GM12878 (cell line): ENCODE results near the gene ANP32D. TPM values are rescaled to one million over a fixed set of nuclear protein-coding genes. Genes with fewer than 3 reads are reported as not detected.

ENCODE experiments used
- ATAC-seq: fragments of 200-7000 bp; cut with Tn5 transposase; 3 replicates; pipeline ENCODE4 v1.9.1; 2020; ENCODE audit warnings: mild to moderate bottlenecking, moderate library complexity
- BruUV-seq: library from RNA; stranded (reverse); fragments of 400-500 nt; replicated peaks from 2 replicates; lab custom pipeline; 2021; lab: Mats Ljungman, UMichigan
- CTCF ChIA-PET: fragments of 300-600 bp; sonication (Branson Sonifier 250); formaldehyde crosslinking; extraction: SDS; loops from one replicate; lab custom pipeline; 2021; ENCODE audit warnings: inconsistent platforms; lab: Yijun Ruan, JAX
- POLR2A ChIA-PET: fragments of 350-600 bp; formaldehyde crosslinking; extraction: SDS; loops from one replicate; lab custom pipeline; 2021; ENCODE audit warnings: inconsistent platforms; lab: Charles Lee
- RAD21 ChIA-PET: fragments of 300-600 bp; sonication (Branson Sonifier 250); formaldehyde crosslinking; loops from one replicate; lab custom pipeline; 2023; ENCODE audit warnings: antibody characterized with exemption; ENCODE audit not compliant: unreplicated experiment; lab: Charles Lee
- SMC1A ChIA-PET: fragments of 300-600 bp; sonication (Branson Sonifier 250); formaldehyde crosslinking; loops from one replicate; lab custom pipeline; 2023; ENCODE audit not compliant: unreplicated experiment, uncharacterized antibody; lab: Charles Lee
- DNase-seq: peaks from one replicate; pipeline ENCODE4 v3.0.0-alpha.2; 2011; ENCODE audit warnings: low read depth, low spot score
- FAIRE-seq: peaks from 3 replicates; lab custom pipeline; 2011; peaks lifted over from hg19 to GRCh38; lab: Jason Lieb, UNC
- H2AFZ ChIP-seq: 2 replicates; pipeline ENCODE4 v1.6.0; 2011; ENCODE audit warnings: low read depth, low read length, control low read depth; ENCODE audit not compliant: control insufficient read depth
- H3K27ac ChIP-seq: 2 replicates; pipeline ENCODE4 v1.5.1; 2011; ENCODE audit warnings: control low read depth; ENCODE audit not compliant: control insufficient read depth, insufficient read depth
- H3K27me3 ChIP-seq, 2 experiments: replicated peaks in 1 of 2; 2 replicates each; pipeline versions ENCODE4 v1.6.0 to v1.6.1; 2011; ENCODE audit warnings: low read length in 1 of 2; ENCODE audit not compliant: control insufficient read depth in 2 of 2, insufficient read depth in 2 of 2
- H3K36me3 ChIP-seq, 2 experiments: 2 replicates each; pipeline ENCODE4 v1.5.1; 2011; ENCODE audit warnings: low read length in 1 of 2; ENCODE audit not compliant: control insufficient read depth in 2 of 2, insufficient read depth in 2 of 2
- H3K4me1 ChIP-seq: 2 replicates; pipeline ENCODE4 v1.6.1; 2011; ENCODE audit warnings: mild to moderate bottlenecking, low read length, moderate library complexity, mixed read lengths; ENCODE audit not compliant: control insufficient read depth, insufficient read depth
- H3K4me2 ChIP-seq: 2 replicates; pipeline ENCODE4 v1.6.0; 2011; ENCODE audit warnings: control low read depth; ENCODE audit not compliant: control insufficient read depth, insufficient read depth
- H3K4me3 ChIP-seq: fragments of 200-600 bp; sonication (generic); 2 replicates; pipeline ENCODE4 v1.5.1; 2016
- H3K79me2 ChIP-seq: 2 replicates; pipeline ENCODE4 v1.6.0; 2011; ENCODE audit warnings: low read length; ENCODE audit not compliant: control insufficient read depth, insufficient read depth
- H3K9ac ChIP-seq: 2 replicates; pipeline ENCODE4 v1.8.0; 2011; ENCODE audit warnings: low read length, control low read depth, mixed read lengths; ENCODE audit not compliant: control insufficient read depth, insufficient read depth
- H3K9me3 ChIP-seq: replicated peaks from 3 replicates; pipeline ENCODE4 v1.5.1; 2011; ENCODE audit warnings: mild to moderate bottlenecking, low read length; ENCODE audit not compliant: control insufficient read depth, insufficient read depth
- H4K20me1 ChIP-seq: 2 replicates; pipeline ENCODE4 v1.6.0; 2011; ENCODE audit not compliant: control insufficient read depth, insufficient read depth
- CTCF ChIP-seq, 3 experiments: IDR thresholded peaks in 2 of 3; conservative IDR thresholded peaks in 1 of 3; 2 replicates each; pipeline ENCODE4 v1.5.1; 2011; ENCODE audit warnings: low read depth in 3 of 3, low read length in 3 of 3, mild to moderate bottlenecking in 3 of 3, control low read depth in 2 of 3, moderate library complexity in 2 of 3, inconsistent platforms in 1 of 3, mixed read lengths in 1 of 3; ENCODE audit not compliant: control insufficient read depth in 2 of 3, insufficient read depth in 1 of 3; ENCODE audit errors: extremely low read depth in 1 of 3
- ETV6 ChIP-seq, 2 experiments: fragments of 450-650 bp in 1 of 2; IDR thresholded peaks in 1 of 2; conservative IDR thresholded peaks in 1 of 2; 2 replicates each; pipeline ENCODE4 v1.6.1; 2014; ENCODE audit warnings: antibody characterized with exemption in 1 of 2, borderline replicate concordance in 1 of 2, low read depth in 1 of 2, mild to moderate bottlenecking in 1 of 2, moderate library complexity in 1 of 2
- IKZF2 ChIP-seq, 2 experiments: fragments of 450-650 bp; IDR thresholded peaks; 2 replicates each; pipeline ENCODE4 v1.6.1; 2017; ENCODE audit warnings: mild to moderate bottlenecking in 2 of 2, moderate library complexity in 2 of 2
- RELA ChIP-seq: fragments of 450-650 bp; IDR thresholded peaks from 2 replicates; pipeline ENCODE4 v1.8.0; 2014; ENCODE audit warnings: borderline replicate concordance; ENCODE audit not compliant: partially characterized antibody
- RUNX3 ChIP-seq: IDR thresholded peaks from 2 replicates; pipeline ENCODE4 v1.6.1; 2012; ENCODE audit warnings: low read length, inconsistent platforms
- SMC3 ChIP-seq: IDR thresholded peaks from 2 replicates; pipeline ENCODE4 v1.6.1; 2011; ENCODE audit warnings: low read length, improper control_type of control experiment, borderline replicate concordance
- ZNF274 ChIP-seq: IDR thresholded peaks from one replicate; pipeline ENCODE4 v1.8.0; 2011; ENCODE audit not compliant: insufficient read length, insufficient read depth
- WGBS: methylation state at CpG from one replicate; pipeline ENCODE4 v1.1.6; 2016; ENCODE audit warnings: low lambda C conversion rate; ENCODE audit not compliant: insufficient replicate concordance, insufficient coverage; ENCODE audit errors: missing lambda C conversion rate; 5-methylcytosine and 5-hydroxymethylcytosine counted together
- in situ Hi-C: fragments of 300-500 bp; cut with MboI; formaldehyde crosslinking; loops from 9 replicates; pipeline ENCODE4 v1.14.3; 2018; ENCODE audit warnings: mixed read lengths
- intact Hi-C: fragments of 100-400 bp; cut with micrococcal nuclease; formaldehyde crosslinking; loops from one replicate; pipeline ENCODE4 v1.14.2; 2022; ENCODE audit not compliant: unreplicated experiment
- polyA plus RNA-seq, 11 experiments: library from polyadenylated mRNA; depleted of rRNA in 4 of 11; unstranded in 6 of 11; stranded (reverse) in 5 of 11; fragments of >200 nt; fragmentation: Nextera tagmentation in 4 of 11; fragmentation: Illumina TruSeq in 1 of 11; extraction: Ambion mirVana in 4 of 11; extraction: Trizol in 1 of 11; gene quantifications; 1 replicate in 1 of 11; 2 replicates in 10 of 11; pipeline versions ENCODE4 v1.2.1 to v1.2.3, GENCODE V29; 2011 to 2016; ENCODE audit warnings: inconsistent platforms in 2 of 11, missing spikeins in 2 of 11, low read depth in 1 of 11
- total RNA-seq, 4 experiments: library from RNA; depleted of rRNA in 3 of 4; stranded (reverse); fragments of >200 nt in 3 of 4; fragmentation: Illumina TruSeq in 1 of 4; extraction: Trizol in 1 of 4; gene quantifications; 2 replicates each; pipeline versions ENCODE4 v1.2.1 to v1.2.3, GENCODE V29; 2013 to 2021
- TF ChIP-seq, protein P1 (sequence below): fragments of 150-350 bp; IDR thresholded peaks from 2 replicates; pipeline ENCODE4 v1.6.1; 2014; ENCODE audit warnings: mild to moderate bottlenecking, low read depth, low read length
- TF ChIP-seq, protein P2 (sequence below): IDR thresholded peaks from 2 replicates; pipeline ENCODE4 v1.6.1; 2012; ENCODE audit warnings: low read depth, low read length, improper control_type of control experiment

ANP32D gene
- total and polyA plus RNA-seq, 10 of the 15 experiments (the other 5 are each of a cell fraction or from before 2014, with no cell fraction given) = not detected

GRCh38 chr12:48442179-48442847 is 30.0 kb upstream of the ANP32D start:
- Histone ChIP-seq H3K79me2 (no peaks in the 10 kb centered on the region), H3K4me3 (no peak overlapping the region), H3K4me1 (no peaks in the 10 kb centered on the region), H3K9me3 (no peaks in the 10 kb centered on the region), H4K20me1 (no peaks in the 10 kb centered on the region), H3K27me3 (no peaks in the 10 kb centered on the region), H3K27ac (no peak overlapping the region), H3K9ac (no peak overlapping the region), H3K4me2 (no peak overlapping the region), H2AFZ (no peak overlapping the region), H3K36me3 (no peaks in the 10 kb centered on the region)
- TF ChIP-seq RUNX3 (no peak), CTCF (IDR thresholded peaks at IDR 0.05 in 2 of 3, conservative IDR thresholded peaks at IDR 0.05 in 1 of 3; ENCODE audit: control insufficient read depth in 2 of 3, extremely low read depth in 1 of 3, insufficient read depth in 1 of 3, low read depth in 3 of 3, low read length in 3 of 3) (peak in 2 of 3 experiments; percentile 21 to 27; a peak in 3 of 6 replicates)
- FAIRE-seq (no peak), ATAC-seq (peak; percentile 81), DNase-seq (no peak)
- WGBS = 38% methylated on average over 3 of the region's 3 CpGs
- BruUV-seq = no TSS peak
- in situ Hi-C loops (no loop called here), intact Hi-C loops (no loop called here)
- SMC1A ChIA-PET = interaction anchor here (1.1 kb wide), 1 partner anchor 180 kb away, joined by 3 read pairs; no protein-coding TSS in a partner anchor
- POLR2A ChIA-PET = no interaction called here
- CTCF ChIA-PET = interaction anchor here (0.6 to 1.2 kb wide), 3 partner anchors 9 to 235 kb away, joined by 3 to 6 read pairs (median 3); no protein-coding TSS in a partner anchor
- RAD21 ChIA-PET = interaction anchor here (0.8 kb wide), 1 partner anchor 47 kb away, joined by 3 read pairs; no protein-coding TSS in a partner anchor

GRCh38 chr12:48445538-48445937 is 26.8 kb upstream of the ANP32D start:
- intact Hi-C loops = no loop called here
- Histone ChIP-seq H3K36me3 (no peaks in the 10 kb centered on the region), H3K27me3 (no peaks in the 10 kb centered on the region), H3K9ac (no peak overlapping the region), H3K9me3 (peaks cover 2% of the 10 kb centered on the region; the same call in 2 of the 3 replicates), H2AFZ (no peak overlapping the region; the same call in 1 of the 2 replicates), H3K4me2 (no peak overlapping the region), H4K20me1 (no peaks in the 10 kb centered on the region), H3K4me3 (no peak overlapping the region), H3K79me2 (no peaks in the 10 kb centered on the region), H3K4me1 (no peaks in the 10 kb centered on the region), H3K27ac (no peak overlapping the region)
- WGBS = 31% methylated on average over 3 of the region's 3 CpGs
- ChIA-PET POLR2A (no interaction called here), RAD21 (interaction anchor here (1.3 kb wide), 3 partner anchors 41 to 155 kb away, joined by 4 read pairs; no protein-coding TSS in a partner anchor), SMC1A (interaction anchor here (0.7 to 1.4 kb wide), 4 partner anchors 10 to 429 kb away, joined by 3 to 6 read pairs (median 4); no protein-coding TSS in a partner anchor), CTCF (no interaction called here)
- BruUV-seq = no TSS peak
- in situ Hi-C loops = no loop called here
- no peak for ATAC-seq
- no peak for FAIRE-seq
- DNase-seq = no peak
- TF ChIP-seq IKZF2 (IDR thresholded peaks at IDR 0.05) (no peak), ETV6 (conservative IDR thresholded peaks at IDR 0.05 in 1 of 2, IDR thresholded peaks at IDR 0.05 in 1 of 2; ENCODE audit: borderline replicate concordance in 1 of 2, low read depth in 1 of 2) (no peak), ZNF274 (no peak), SMC3 (no peak), RELA (no peak)
- TF ChIP-seq, protein P1, sequence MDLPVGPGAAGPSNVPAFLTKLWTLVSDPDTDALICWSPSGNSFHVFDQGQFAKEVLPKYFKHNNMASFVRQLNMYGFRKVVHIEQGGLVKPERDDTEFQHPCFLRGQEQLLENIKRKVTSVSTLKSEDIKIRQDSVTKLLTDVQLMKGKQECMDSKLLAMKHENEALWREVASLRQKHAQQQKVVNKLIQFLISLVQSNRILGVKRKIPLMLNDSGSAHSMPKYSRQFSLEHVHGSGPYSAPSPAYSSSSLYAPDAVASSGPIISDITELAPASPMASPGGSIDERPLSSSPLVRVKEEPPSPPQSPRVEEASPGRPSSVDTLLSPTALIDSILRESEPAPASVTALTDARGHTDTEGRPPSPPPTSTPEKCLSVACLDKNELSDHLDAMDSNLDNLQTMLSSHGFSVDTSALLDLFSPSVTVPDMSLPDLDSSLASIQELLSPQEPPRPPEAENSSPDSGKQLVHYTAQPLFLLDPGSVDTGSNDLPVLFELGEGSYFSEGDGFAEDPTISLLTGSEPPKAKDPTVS = no peak
- TF ChIP-seq, protein P2, sequence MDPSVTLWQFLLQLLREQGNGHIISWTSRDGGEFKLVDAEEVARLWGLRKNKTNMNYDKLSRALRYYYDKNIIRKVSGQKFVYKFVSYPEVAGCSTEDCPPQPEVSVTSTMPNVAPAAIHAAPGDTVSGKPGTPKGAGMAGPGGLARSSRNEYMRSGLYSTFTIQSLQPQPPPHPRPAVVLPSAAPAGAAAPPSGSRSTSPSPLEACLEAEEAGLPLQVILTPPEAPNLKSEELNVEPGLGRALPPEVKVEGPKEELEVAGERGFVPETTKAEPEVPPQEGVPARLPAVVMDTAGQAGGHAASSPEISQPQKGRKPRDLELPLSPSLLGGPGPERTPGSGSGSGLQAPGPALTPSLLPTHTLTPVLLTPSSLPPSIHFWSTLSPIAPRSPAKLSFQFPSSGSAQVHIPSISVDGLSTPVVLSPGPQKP = no peak
